Keratinocyte (primary cell): ENCODE results near the gene CNR2. TPM values are rescaled to one million over a fixed set of nuclear protein-coding genes. Genes with fewer than 3 reads are reported as not detected.

Experiments used
- DNase-seq: peaks from one replicate; pipeline ENCODE4 v3.0.0-alpha.2; 2011; ENCODE audit warnings: low read depth, missing footprints, low spot score
- FAIRE-seq: peaks from 2 replicates; lab custom pipeline; 2011; peaks lifted over from hg19 to GRCh38; lab: Jason Lieb, UNC
- H2AFZ ChIP-seq: 2 replicates; pipeline ENCODE4 v1.6.0; 2012; ENCODE audit warnings: low read length, control low read depth, inconsistent platforms; ENCODE audit not compliant: control insufficient read depth
- H3K27ac ChIP-seq: 2 replicates; pipeline ENCODE4 v1.5.1; 2011; ENCODE audit warnings: low read length; ENCODE audit not compliant: control insufficient read depth, insufficient read depth
- H3K27me3 ChIP-seq: 3 replicates; pipeline ENCODE4 v1.6.0; 2011; ENCODE audit warnings: low read length; ENCODE audit not compliant: control insufficient read depth, insufficient read depth; ENCODE audit errors: extremely low read depth
- H3K36me3 ChIP-seq, 2 experiments: 2 replicates in 1 of 2; 3 replicates in 1 of 2; pipeline ENCODE4 v1.5.1; 2011; ENCODE audit warnings: low read length in 2 of 2, mild to moderate bottlenecking in 1 of 2; ENCODE audit not compliant: control insufficient read depth in 2 of 2, insufficient read depth in 2 of 2; ENCODE audit errors: extremely low read depth in 1 of 2
- H3K4me1 ChIP-seq: 3 replicates; pipeline ENCODE4 v1.5.1; 2011; ENCODE audit warnings: low read length; ENCODE audit not compliant: control insufficient read depth, insufficient read depth; ENCODE audit errors: extremely low read depth
- H3K4me2 ChIP-seq: 3 replicates; pipeline ENCODE4 v1.6.0; 2011; ENCODE audit warnings: low read depth, low read length; ENCODE audit not compliant: control insufficient read depth, insufficient read depth; ENCODE audit errors: extremely low read depth
- H3K4me3 ChIP-seq, 3 experiments: fragments of 200-600 bp in 1 of 3; sonication (generic) in 1 of 3; 2 replicates in 2 of 3; 3 replicates in 1 of 3; pipeline ENCODE4 v1.5.1; 2011 to 2016; ENCODE audit warnings: low read length in 3 of 3, mild to moderate bottlenecking in 3 of 3, control low read depth in 2 of 3, inconsistent platforms in 1 of 3, low read depth in 1 of 3, mixed read lengths in 1 of 3, mixed run types in 1 of 3, moderate library complexity in 1 of 3; ENCODE audit not compliant: control insufficient read depth in 2 of 3, insufficient read depth in 2 of 3; ENCODE audit errors: extremely low read depth in 1 of 3
- H3K79me2 ChIP-seq: 2 replicates; pipeline ENCODE4 v1.6.0; 2012; ENCODE audit warnings: low read length; ENCODE audit not compliant: control insufficient read depth, insufficient read depth
- H3K9ac ChIP-seq: 3 replicates; pipeline ENCODE4 v1.6.0; 2011; ENCODE audit warnings: low read length; ENCODE audit not compliant: control insufficient read depth, insufficient read depth; ENCODE audit errors: extremely low read depth
- H3K9me1 ChIP-seq: 3 replicates; pipeline ENCODE4 v1.6.0; 2011; ENCODE audit warnings: low read length; ENCODE audit not compliant: control insufficient read depth, insufficient read depth; ENCODE audit errors: extremely low read depth
- H3K9me3 ChIP-seq: 2 replicates; pipeline ENCODE4 v1.5.1; 2012; ENCODE audit warnings: low read depth, low read length; ENCODE audit not compliant: control insufficient read depth
- H4K20me1 ChIP-seq: 3 replicates; pipeline ENCODE4 v1.6.0; 2011; ENCODE audit warnings: low read length; ENCODE audit not compliant: control insufficient read depth, insufficient read depth; ENCODE audit errors: extremely low read depth
- EZH2 ChIP-seq: IDR thresholded peaks from one replicate; pipeline ENCODE4 v1.6.1; 2012; ENCODE audit warnings: inconsistent platforms, mild to moderate bottlenecking, low read length, moderate library complexity
- dilution Hi-C: fragments of 300-500 bp; cut with MboI; formaldehyde crosslinking; loops from one replicate; pipeline ENCODE4 v1.7.0; 2020; ENCODE audit warnings: low sequenced_read_pairs; ENCODE audit not compliant: extremely low pct_ligation_motif_present
- polyA plus RNA-seq, 5 experiments: library from polyadenylated mRNA; depleted of rRNA in 3 of 5; stranded (reverse) in 3 of 5; stranded (forward) in 1 of 5; unstranded in 1 of 5; fragments of >200 nt; gene quantifications; 1 replicate in 1 of 5; 2 replicates in 3 of 5; 3 replicates in 1 of 5; pipeline versions ENCODE4 v1.2.1 to v1.2.3, GENCODE V29; 2011 to 2012; ENCODE audit warnings: missing spikeins in 2 of 5, low read depth in 1 of 5, low replicate concordance in 1 of 5
- TF ChIP-seq, protein P1 (sequence below), 3 experiments: IDR thresholded peaks in 1 of 3; conservative IDR thresholded peaks in 1 of 3; optimal IDR thresholded peaks in 1 of 3; 2 replicates in 2 of 3; 3 replicates in 1 of 3; pipeline versions ENCODE3 to v1.5.1; 2011; ENCODE audit warnings: low read length in 3 of 3, mild to moderate bottlenecking in 3 of 3, moderate library complexity in 2 of 3, control low read depth in 1 of 3, inconsistent platforms in 1 of 3; ENCODE audit not compliant: insufficient read depth in 2 of 3; ENCODE audit errors: extremely low read depth in 1 of 3

The CNR2 gene
- polyA plus RNA-seq, 1 donor (not counting 4 experiments of a cell fraction or from before 2014, with no cell fraction given): not detected

DNA sequence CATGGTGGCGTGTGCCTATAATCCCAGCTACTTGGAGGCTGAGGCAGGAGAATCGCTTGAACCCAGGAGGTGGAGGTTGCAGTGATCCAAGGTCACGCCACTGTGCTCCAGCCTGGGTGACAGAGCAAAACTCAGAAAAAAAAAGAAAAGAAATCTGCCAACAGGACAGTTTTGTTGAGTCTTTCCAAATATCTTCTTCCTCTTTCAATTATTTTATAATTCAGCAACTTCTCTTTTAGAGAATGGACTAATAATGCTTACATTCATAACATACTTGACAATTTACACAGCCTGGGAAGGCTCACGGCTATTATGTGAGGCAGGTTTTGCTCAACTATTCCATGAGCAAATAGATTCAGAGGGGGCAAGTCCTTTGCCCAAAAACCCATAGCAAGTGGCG lies 18.1 kb downstream of the CNR2 start:
- H3K27ac ChIP-seq: no peak overlapping the region
- dilution Hi-C loops: no loop called here

DNA sequence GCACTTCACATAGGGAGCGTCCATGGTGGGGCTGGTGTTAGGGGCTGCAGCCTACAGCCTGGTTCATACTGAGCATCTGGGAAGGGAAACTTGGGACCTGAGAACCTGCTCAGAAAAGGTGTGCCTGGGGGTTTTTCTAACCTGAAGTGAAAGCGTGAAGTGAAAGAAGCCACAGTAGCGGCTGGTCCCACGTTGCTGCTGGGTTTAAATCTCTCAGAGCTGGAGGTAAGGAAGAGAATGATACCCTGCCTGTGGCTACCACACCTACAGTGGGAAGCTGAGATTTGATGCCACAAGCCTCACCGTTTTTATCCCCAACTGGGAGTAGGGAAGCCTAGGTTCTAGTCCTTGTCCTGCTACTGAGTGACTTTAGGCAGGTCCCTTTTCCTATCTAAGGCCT lies 24.1 kb downstream of the CNR2 start:
- H3K9me1 ChIP-seq: no peaks in the 10 kb centered on the region
- no peaks in the 10 kb centered on the region for H3K4me1 ChIP-seq
- no peak for TF ChIP-seq EZH2
- TF ChIP-seq, protein P1, sequence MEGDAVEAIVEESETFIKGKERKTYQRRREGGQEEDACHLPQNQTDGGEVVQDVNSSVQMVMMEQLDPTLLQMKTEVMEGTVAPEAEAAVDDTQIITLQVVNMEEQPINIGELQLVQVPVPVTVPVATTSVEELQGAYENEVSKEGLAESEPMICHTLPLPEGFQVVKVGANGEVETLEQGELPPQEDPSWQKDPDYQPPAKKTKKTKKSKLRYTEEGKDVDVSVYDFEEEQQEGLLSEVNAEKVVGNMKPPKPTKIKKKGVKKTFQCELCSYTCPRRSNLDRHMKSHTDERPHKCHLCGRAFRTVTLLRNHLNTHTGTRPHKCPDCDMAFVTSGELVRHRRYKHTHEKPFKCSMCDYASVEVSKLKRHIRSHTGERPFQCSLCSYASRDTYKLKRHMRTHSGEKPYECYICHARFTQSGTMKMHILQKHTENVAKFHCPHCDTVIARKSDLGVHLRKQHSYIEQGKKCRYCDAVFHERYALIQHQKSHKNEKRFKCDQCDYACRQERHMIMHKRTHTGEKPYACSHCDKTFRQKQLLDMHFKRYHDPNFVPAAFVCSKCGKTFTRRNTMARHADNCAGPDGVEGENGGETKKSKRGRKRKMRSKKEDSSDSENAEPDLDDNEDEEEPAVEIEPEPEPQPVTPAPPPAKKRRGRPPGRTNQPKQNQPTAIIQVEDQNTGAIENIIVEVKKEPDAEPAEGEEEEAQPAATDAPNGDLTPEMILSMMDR (optimal IDR thresholded peaks at IDR 0.05 in 1 of 3, IDR thresholded peaks at IDR 0.05 in 1 of 3, conservative IDR thresholded peaks at IDR 0.05 in 1 of 3; ENCODE audit: extremely low read depth in 1 of 3, insufficient read depth in 2 of 3, low read length in 3 of 3): no peak
- no peaks in the 10 kb centered on the region for H4K20me1 ChIP-seq
- H2AFZ ChIP-seq: no peak overlapping the region
- H3K4me2 ChIP-seq: no peak overlapping the region
- FAIRE-seq (no peak), DNase-seq (no peak)
- H3K9ac ChIP-seq: no peak overlapping the region
- H3K27me3 ChIP-seq: peaks cover 3% of the 10 kb centered on the region
- no peaks in the 10 kb centered on the region for H3K36me3 ChIP-seq
- no peaks in the 10 kb centered on the region for H3K79me2 ChIP-seq
- no peaks in the 10 kb centered on the region for H3K9me3 ChIP-seq
- dilution Hi-C loops: no loop called here
- H3K4me3 ChIP-seq: no peak overlapping the region
- no peak overlapping the region for H3K27ac ChIP-seq

More for the DNA sequence above, 18.1 kb downstream of the CNR2 start:
- Histone ChIP-seq H3K9ac (no peak overlapping the region), H2AFZ (no peak overlapping the region), H3K27me3 (peaks cover 21% of the 10 kb centered on the region), H4K20me1 (no peaks in the 10 kb centered on the region), H3K4me1 (no peaks in the 10 kb centered on the region), H3K79me2 (no peaks in the 10 kb centered on the region), H3K9me3 (no peaks in the 10 kb centered on the region), H3K4me2 (no peak overlapping the region), H3K36me3 (no peaks in the 10 kb centered on the region), H3K4me3 (no peak overlapping the region), H3K9me1 (no peaks in the 10 kb centered on the region)
- DNase-seq (no peak), FAIRE-seq (no peak)
- TF ChIP-seq, protein P1 (optimal IDR thresholded peaks at IDR 0.05 in 1 of 3, IDR thresholded peaks at IDR 0.05 in 1 of 3, conservative IDR thresholded peaks at IDR 0.05 in 1 of 3; ENCODE audit: extremely low read depth in 1 of 3, insufficient read depth in 2 of 3, low read length in 3 of 3): no peak
- no peak for TF ChIP-seq EZH2
